HEK293 (cell line): ENCODE results near the gene TAAR5.

ENCODE experiments used
- CTCF ChIA-PET: fragments of 350-600 bp; formaldehyde crosslinking; extraction: SDS; loops from one replicate; lab custom pipeline; 2021; ENCODE audit warnings: antibody characterized with exemption; lab: Yijun Ruan, JAX
- POLR2A ChIA-PET: fragments of 300-600 bp; formaldehyde crosslinking; extraction: SDS; loops from one replicate; lab custom pipeline; 2020; ENCODE audit warnings: antibody characterized with exemption, inconsistent platforms; lab: Yijun Ruan, JAX
- H3K27ac ChIP-seq: fragments of 200-500 bp; sonication (Bioruptor generic); 2 replicates; pipeline ENCODE4 v1.5.1; 2014; ENCODE audit warnings: low read depth, low read length, control low read depth, inconsistent platforms; ENCODE audit errors: extremely low read depth
- H3K36me3 ChIP-seq, 2 experiments: fragments of 200-500 bp in 1 of 2; sonication (Bioruptor generic) in 1 of 2; 1 replicate in 1 of 2; 2 replicates in 1 of 2; pipeline ENCODE4 v1.5.1; 2014 to 2017; ENCODE audit warnings: inconsistent platforms in 2 of 2, low read length in 2 of 2; ENCODE audit not compliant: control insufficient read depth in 2 of 2, insufficient read depth in 1 of 2
- H3K4me1 ChIP-seq: fragments of 200-500 bp; sonication (Bioruptor generic); 2 replicates; pipeline ENCODE4 v1.5.1; 2014; ENCODE audit warnings: mild to moderate bottlenecking, low read length, inconsistent platforms; ENCODE audit not compliant: control insufficient read depth, insufficient read depth
- H3K4me3 ChIP-seq: 2 replicates; pipeline ENCODE4 v1.5.1; 2011; ENCODE audit warnings: low read depth, mild to moderate bottlenecking, control low read depth, low read length, moderate library complexity
- H3K9me3 ChIP-seq: fragments of 200-500 bp; sonication (Bioruptor generic); 2 replicates; pipeline ENCODE4 v1.5.1; 2014; ENCODE audit warnings: low read depth, low read length, inconsistent platforms; ENCODE audit not compliant: control insufficient read depth, insufficient read depth
- BCL11B ChIP-seq: fragments of 450-650 bp; formaldehyde crosslinking; IDR thresholded peaks from 2 replicates; pipeline ENCODE4 v1.5.1; 2016; ENCODE audit warnings: low read depth, missing biosample characterization, missing genetic modification characterization
- GLIS1 ChIP-seq: fragments of 450-650 bp; formaldehyde crosslinking; IDR thresholded peaks from 2 replicates; pipeline ENCODE4 v1.5.1; 2016; ENCODE audit warnings: missing biosample characterization, missing genetic modification characterization
- HOXD13 ChIP-seq: sonication (generic); formaldehyde crosslinking; IDR thresholded peaks from 2 replicates; pipeline ENCODE4 v1.8.0; 2022; ENCODE audit warnings: missing genetic modification reagents, borderline replicate concordance
- PATZ1 ChIP-seq: fragments of 450-650 bp; formaldehyde crosslinking; IDR thresholded peaks from 2 replicates; pipeline ENCODE4 v1.5.1; 2016; ENCODE audit warnings: missing biosample characterization, missing genetic modification characterization
- PRDM2 ChIP-seq: fragments of 450-650 bp; formaldehyde crosslinking; IDR thresholded peaks from 2 replicates; pipeline ENCODE4 v1.5.1; 2016; ENCODE audit warnings: missing biosample characterization, missing genetic modification characterization, borderline replicate concordance
- SALL2 ChIP-seq: fragments of 450-650 bp; formaldehyde crosslinking; IDR thresholded peaks from 2 replicates; pipeline ENCODE4 v1.5.0; 2017; ENCODE audit warnings: missing biosample characterization, mild to moderate bottlenecking, missing genetic modification characterization, borderline replicate concordance
- TCF7L2 ChIP-seq: IDR thresholded peaks from 2 replicates; pipeline ENCODE4 v1.6.1; 2011; ENCODE audit warnings: low read depth, mild to moderate bottlenecking, inconsistent platforms, low read length, moderate library complexity, borderline replicate concordance
- ZNF114 ChIP-seq: fragments of 450-650 bp; formaldehyde crosslinking; IDR thresholded peaks from 2 replicates; pipeline ENCODE4 v1.5.0; 2017; ENCODE audit warnings: missing biosample characterization, missing genetic modification characterization
- ZNF404 ChIP-seq: fragments of 450-650 bp; formaldehyde crosslinking; IDR thresholded peaks from 2 replicates; pipeline ENCODE4 v1.5.1; 2017; ENCODE audit warnings: missing biosample characterization, missing genetic modification characterization
- ZNF423 ChIP-seq: fragments of 450-650 bp; formaldehyde crosslinking; IDR thresholded peaks from 2 replicates; pipeline ENCODE4 v1.5.1; 2016; ENCODE audit warnings: missing biosample characterization, missing genetic modification characterization
- ZNF548 ChIP-seq: fragments of 450-650 bp; formaldehyde crosslinking; IDR thresholded peaks from 2 replicates; pipeline ENCODE4 v1.5.1; 2016; ENCODE audit warnings: missing biosample characterization, missing genetic modification characterization
- ZNF580 ChIP-seq: fragments of 450-650 bp; formaldehyde crosslinking; IDR thresholded peaks from 2 replicates; pipeline ENCODE4 v1.5.1; 2016; ENCODE audit warnings: missing biosample characterization, missing genetic modification characterization
- ZNF621 ChIP-seq: fragments of 450-650 bp; formaldehyde crosslinking; IDR thresholded peaks from 2 replicates; pipeline ENCODE4 v1.5.1; 2017; ENCODE audit warnings: missing biosample characterization, missing genetic modification characterization
- ZNF692 ChIP-seq: fragments of 450-650 bp; formaldehyde crosslinking; IDR thresholded peaks from 2 replicates; pipeline ENCODE4 v1.5.1; 2016; ENCODE audit warnings: missing biosample characterization, missing genetic modification characterization
- ZSCAN23 ChIP-seq: fragments of 450-650 bp; formaldehyde crosslinking; IDR thresholded peaks from 2 replicates; pipeline ENCODE4 v1.5.1; 2016; ENCODE audit warnings: missing biosample characterization, missing genetic modification characterization
- TF ChIP-seq, protein P1 (sequence below): fragments of 450-650 bp; formaldehyde crosslinking; IDR thresholded peaks from 2 replicates; pipeline ENCODE4 v1.5.1; 2016; ENCODE audit warnings: missing biosample characterization, missing genetic modification characterization

Gene TAAR5

DNA sequence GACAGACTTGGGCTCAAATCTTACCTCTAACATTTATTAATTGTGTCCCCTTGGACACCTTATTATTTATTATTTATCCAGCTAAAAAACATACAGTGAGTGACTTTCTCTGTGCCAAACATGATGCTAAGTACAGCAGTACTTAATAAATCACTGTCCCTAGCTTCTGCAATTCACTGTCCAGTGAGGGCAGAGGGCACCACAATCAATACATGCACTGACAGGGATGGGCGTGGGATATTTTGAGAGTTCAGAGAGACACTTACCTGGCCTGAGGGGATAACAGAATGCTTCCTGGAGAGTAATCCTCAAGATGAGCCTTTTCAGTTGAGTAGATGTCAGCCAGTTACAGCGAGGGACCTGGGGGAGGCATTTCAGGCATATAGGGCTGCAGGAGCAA, 43.8 kb upstream of the TAAR5 start:
- no peak overlapping the region for H3K4me3 ChIP-seq
- TF ChIP-seq ZNF580 (tag by site-specific recombination) (no peak), ZSCAN23 (tag by site-specific recombination) (no peak), GLIS1 (tag by site-specific recombination) (no peak)
- TF ChIP-seq, protein P1, sequence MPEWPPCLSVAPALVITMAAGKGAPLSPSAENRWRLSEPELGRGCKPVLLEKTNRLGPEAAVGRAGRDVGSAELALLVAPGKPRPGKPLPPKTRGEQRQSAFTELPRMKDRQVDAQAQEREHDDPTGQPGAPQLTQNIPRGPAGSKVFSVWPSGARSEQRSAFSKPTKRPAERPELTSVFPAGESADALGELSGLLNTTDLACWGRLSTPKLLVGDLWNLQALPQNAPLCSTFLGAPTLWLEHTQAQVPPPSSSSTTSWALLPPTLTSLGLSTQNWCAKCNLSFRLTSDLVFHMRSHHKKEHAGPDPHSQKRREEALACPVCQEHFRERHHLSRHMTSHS (tag by site-specific recombination) = no peak
- no peaks in the 10 kb centered on the region for H3K4me1 ChIP-seq
- ChIA-PET CTCF (interaction anchor here (0.6 kb wide), 2 partner anchors 69 to 85 kb away, joined by 3 read pairs; no protein-coding TSS in a partner anchor), POLR2A (no interaction called here)
- H3K36me3 ChIP-seq = no peaks in the 10 kb centered on the region
- no peak overlapping the region for H3K27ac ChIP-seq
- no peaks in the 10 kb centered on the region for H3K9me3 ChIP-seq

DNA sequence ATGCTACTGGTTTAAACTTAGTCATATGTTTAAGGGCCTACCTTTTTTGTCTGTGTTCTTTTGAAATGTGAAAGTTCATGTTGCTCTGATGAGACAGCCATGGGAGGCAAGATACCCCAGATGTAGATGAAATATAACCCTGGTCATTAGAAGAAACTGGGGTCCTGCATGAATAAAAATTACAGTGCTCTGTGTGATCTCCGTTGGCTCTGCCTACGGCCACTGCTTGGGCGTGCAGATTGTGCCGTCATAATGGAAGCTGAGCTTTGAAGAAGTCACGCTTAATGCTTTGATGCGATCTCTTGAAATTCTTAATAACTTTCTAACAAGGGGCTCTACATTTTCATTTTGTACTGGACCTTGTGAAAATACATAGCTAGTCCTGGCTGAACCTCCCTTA, 34.6 kb upstream of the TAAR5 start, which contains the start of gene TAAR2:
TAAR2 (minus strand) TSS at position 101 of the 400 bp plus-strand sequence; CDS start at position 101, 0 bp downstream.
- CTCF ChIA-PET = interaction anchor here (0.6 kb wide), 1 partner anchor 330 kb away, joined by 5 read pairs; no protein-coding TSS in a partner anchor

More for the DNA sequence above, 34.6 kb upstream of the TAAR5 start, which contains the start of gene TAAR2:
- Histone ChIP-seq H3K4me1 (no peaks in the 10 kb centered on the region), H3K27ac (no peak within 1 kb of the TSS), H3K36me3 (no peaks in the 10 kb centered on the region)
- TF ChIP-seq PRDM2 (tag by site-specific recombination) (no peak), ZNF621 (tag by site-specific recombination) (no peak), ZNF404 (tag by site-specific recombination) (no peak), PATZ1 (tag by site-specific recombination) (no peak), ZNF423 (tag by site-specific recombination) (no peak), TCF7L2 (no peak), SALL2 (tag by site-specific recombination) (no peak), ZNF114 (tag by site-specific recombination) (no peak), HOXD13 (CRISPR knock-in tag) (no peak), ZNF692 (tag by site-specific recombination) (no peak), BCL11B (tag by site-specific recombination) (no peak), ZNF548 (tag by site-specific recombination) (no peak)
- TF ChIP-seq, all 188 proteins: peak for 0
- POLR2A ChIA-PET = no interaction called here
- H3K9me3 ChIP-seq = no peaks in the 10 kb centered on the region
- H3K4me3 ChIP-seq = no peak within 1 kb of the TSS
